ENCODE data around the gene LZTS3.

DNA sequence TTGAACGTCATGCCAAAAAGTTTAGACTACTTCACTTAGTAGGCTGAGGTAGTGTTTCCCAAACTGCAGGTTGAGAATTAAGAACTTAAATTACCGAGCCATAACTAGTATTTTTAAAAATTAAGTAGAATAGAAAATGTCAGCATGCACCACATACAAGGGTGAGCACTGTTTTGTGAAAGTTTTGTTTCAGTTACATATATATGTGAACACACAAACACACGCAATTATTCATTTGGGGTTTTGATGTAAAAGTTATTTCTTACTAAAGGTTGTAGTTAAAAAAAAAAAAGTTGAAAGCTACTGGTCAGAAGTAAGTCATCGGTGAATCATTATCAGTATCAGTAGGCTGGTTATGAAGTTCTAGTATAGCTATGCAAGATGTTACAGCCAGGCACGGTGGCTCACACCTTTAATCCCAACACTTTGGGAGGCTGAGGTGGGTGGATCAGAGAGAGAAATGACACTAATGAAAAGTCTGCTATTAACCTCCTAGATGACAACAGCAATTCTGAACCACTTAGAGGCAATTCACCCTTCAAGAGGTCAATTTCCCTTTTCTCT lies 37.8 kb downstream of the LZTS3 start:
- TF ChIP-seq, protein P1, sequence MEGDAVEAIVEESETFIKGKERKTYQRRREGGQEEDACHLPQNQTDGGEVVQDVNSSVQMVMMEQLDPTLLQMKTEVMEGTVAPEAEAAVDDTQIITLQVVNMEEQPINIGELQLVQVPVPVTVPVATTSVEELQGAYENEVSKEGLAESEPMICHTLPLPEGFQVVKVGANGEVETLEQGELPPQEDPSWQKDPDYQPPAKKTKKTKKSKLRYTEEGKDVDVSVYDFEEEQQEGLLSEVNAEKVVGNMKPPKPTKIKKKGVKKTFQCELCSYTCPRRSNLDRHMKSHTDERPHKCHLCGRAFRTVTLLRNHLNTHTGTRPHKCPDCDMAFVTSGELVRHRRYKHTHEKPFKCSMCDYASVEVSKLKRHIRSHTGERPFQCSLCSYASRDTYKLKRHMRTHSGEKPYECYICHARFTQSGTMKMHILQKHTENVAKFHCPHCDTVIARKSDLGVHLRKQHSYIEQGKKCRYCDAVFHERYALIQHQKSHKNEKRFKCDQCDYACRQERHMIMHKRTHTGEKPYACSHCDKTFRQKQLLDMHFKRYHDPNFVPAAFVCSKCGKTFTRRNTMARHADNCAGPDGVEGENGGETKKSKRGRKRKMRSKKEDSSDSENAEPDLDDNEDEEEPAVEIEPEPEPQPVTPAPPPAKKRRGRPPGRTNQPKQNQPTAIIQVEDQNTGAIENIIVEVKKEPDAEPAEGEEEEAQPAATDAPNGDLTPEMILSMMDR (IDR thresholded peaks at IDR 0.05; ENCODE audit: borderline replicate concordance, extremely low read depth, low read length, poor library complexity, severe bottlenecking): no peak
- TF ChIP-seq EZH2 (IDR thresholded peaks at IDR 0.05; ENCODE audit: borderline replicate concordance, low read depth, low read length, severe bottlenecking): no peak
